Sigmoid colon (tissue), 7 donors: Measurements from ENCODE around the gene INPP5D. TPM values are rescaled to one million over a fixed set of nuclear protein-coding genes. Genes with fewer than 3 reads are reported as not detected.

Source experiments
- DNase-seq: peaks from one replicate; pipeline ENCODE4 v3.0.0-alpha.2; 2019
- H3K27ac ChIP-seq, 4 donors: fragments of 200-600 bp; sonication (generic); one replicate each; pipeline ENCODE4 v1.5.1; 2016 to 2019; ENCODE audit warnings: mild to moderate bottlenecking in 1 of 4
- H3K27me3 ChIP-seq, 3 donors: fragments of 200-600 bp; sonication (generic); one replicate each; pipeline ENCODE4 v1.5.1; 2019; ENCODE audit warnings: mild to moderate bottlenecking in 1 of 3
- H3K36me3 ChIP-seq, 4 donors: fragments of 200-600 bp; sonication (generic); one replicate each; pipeline ENCODE4 v1.5.1; 2016 to 2019
- H3K4me1 ChIP-seq, 4 donors: fragments of 200-600 bp; sonication (generic); one replicate each; pipeline ENCODE4 v1.5.1; 2017 to 2019
- H3K4me3 ChIP-seq, 4 donors: fragments of 200-600 bp; sonication (generic); one replicate each; pipeline ENCODE4 v1.5.1; 2017 to 2019; ENCODE audit warnings: mild to moderate bottlenecking in 2 of 4, moderate library complexity in 1 of 4
- H3K9me3 ChIP-seq, 4 donors: fragments of 200-600 bp in 3 of 4; sonication (generic) in 3 of 4; one replicate each; pipeline versions ENCODE4 v1.5.1 to v1.6.1; 2013 to 2019
- EP300 ChIP-seq, 4 donors: sonication (generic); formaldehyde crosslinking; IDR thresholded peaks; one replicate each; pipeline ENCODE4 v1.6.1; 2017; ENCODE audit warnings: antibody characterized with exemption in 4 of 4
- POLR2A ChIP-seq, 2 donors: fragments of 450-650 bp; IDR thresholded peaks; one replicate each; pipeline ENCODE4 v1.6.1; 2016; ENCODE audit warnings: antibody characterized with exemption in 2 of 2, mild to moderate bottlenecking in 2 of 2, moderate library complexity in 2 of 2
- POLR2AphosphoS5 ChIP-seq, 4 donors: sonication (generic); formaldehyde crosslinking; IDR thresholded peaks; one replicate each; pipeline ENCODE4 v1.6.1; 2017; ENCODE audit warnings: antibody characterized with exemption in 4 of 4
- whole genome bisulfite sequencing, 2 donors: extraction: QIAGEN DNeasy Blood & Tissue Kit; methylation state at CpG; one replicate each; pipeline ENCODE4 v1.1.7; 2013; 5-methylcytosine and 5-hydroxymethylcytosine counted together
- intact Hi-C: fragments of 100-400 bp; cut with DNase I; formaldehyde crosslinking; loops from one replicate; pipeline ENCODE4 v1.15.1; 2023
- polyA plus RNA-seq, 3 donors: library from polyadenylated mRNA; stranded (reverse); fragments of 200-250 nt; gene quantifications; one replicate each; pipeline ENCODE4 v1.2.3, GENCODE V29; 2013
- total RNA-seq, 4 donors: library from RNA; depleted of rRNA; stranded (reverse); fragments of >200 nt; gene quantifications; one replicate each; pipeline ENCODE4 v1.1.0, GENCODE V29; 2016
- TF ChIP-seq, protein P1 (sequence below), 4 experiments: fragments of 450-650 bp in 3 of 4; fragments of 200-600 bp in 1 of 4; IDR thresholded peaks; one replicate each; pipeline ENCODE4 v1.5.1; 2016 to 2019; ENCODE audit warnings: antibody characterized with exemption in 4 of 4, mild to moderate bottlenecking in 3 of 4, moderate library complexity in 2 of 4
- donor health status: healthy with polysubstance abuse.
- donor health status: Bipolar disorder and iron deficiency.
- donor health status: healthy.

Gene INPP5D
- total and polyA plus RNA-seq, 7 donors, result 4.2 to 44.8 (median 8.7) TPM

DNA sequence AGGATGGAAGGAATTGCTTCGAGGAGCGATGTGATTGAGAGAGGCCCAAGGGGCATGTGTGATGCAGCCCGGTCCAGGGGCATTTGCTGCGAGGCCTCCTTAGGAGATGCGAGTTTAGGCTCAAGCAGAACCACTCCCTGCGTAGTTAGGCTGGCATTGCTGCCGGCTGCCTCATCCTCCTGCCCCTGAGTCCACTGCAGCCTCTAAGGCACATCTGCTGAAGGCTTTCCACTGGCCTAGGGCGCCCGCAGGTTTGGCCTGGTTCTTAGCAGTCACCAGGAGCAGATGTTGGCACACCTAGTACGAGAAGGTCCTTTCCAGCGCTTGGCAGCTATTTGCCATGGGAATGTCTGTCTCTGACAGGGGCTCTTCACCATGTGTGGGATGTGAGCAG is 20.7 kb downstream of the INPP5D start:
- 85 to 91% methylated on average over 11 of the region's 11 CpGs for WGBS, 2 donors
- Histone ChIP-seq H3K27me3 (no peaks in the 10 kb centered on the region), H3K27ac (peak overlapping the region in 1 of 4 donors; percentile 67), H3K36me3 (no peaks in the 10 kb centered on the region), H3K9me3 (no peaks in the 10 kb centered on the region), H3K4me1 (no peaks in the 10 kb centered on the region), H3K4me3 (no peak overlapping the region)
- TF ChIP-seq POLR2AphosphoS5 (IDR thresholded peaks at IDR 0.05), result no peak
- TF ChIP-seq, protein P1, sequence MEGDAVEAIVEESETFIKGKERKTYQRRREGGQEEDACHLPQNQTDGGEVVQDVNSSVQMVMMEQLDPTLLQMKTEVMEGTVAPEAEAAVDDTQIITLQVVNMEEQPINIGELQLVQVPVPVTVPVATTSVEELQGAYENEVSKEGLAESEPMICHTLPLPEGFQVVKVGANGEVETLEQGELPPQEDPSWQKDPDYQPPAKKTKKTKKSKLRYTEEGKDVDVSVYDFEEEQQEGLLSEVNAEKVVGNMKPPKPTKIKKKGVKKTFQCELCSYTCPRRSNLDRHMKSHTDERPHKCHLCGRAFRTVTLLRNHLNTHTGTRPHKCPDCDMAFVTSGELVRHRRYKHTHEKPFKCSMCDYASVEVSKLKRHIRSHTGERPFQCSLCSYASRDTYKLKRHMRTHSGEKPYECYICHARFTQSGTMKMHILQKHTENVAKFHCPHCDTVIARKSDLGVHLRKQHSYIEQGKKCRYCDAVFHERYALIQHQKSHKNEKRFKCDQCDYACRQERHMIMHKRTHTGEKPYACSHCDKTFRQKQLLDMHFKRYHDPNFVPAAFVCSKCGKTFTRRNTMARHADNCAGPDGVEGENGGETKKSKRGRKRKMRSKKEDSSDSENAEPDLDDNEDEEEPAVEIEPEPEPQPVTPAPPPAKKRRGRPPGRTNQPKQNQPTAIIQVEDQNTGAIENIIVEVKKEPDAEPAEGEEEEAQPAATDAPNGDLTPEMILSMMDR (IDR thresholded peaks at IDR 0.05), result no peak
- no peak for TF ChIP-seq POLR2A (IDR thresholded peaks at IDR 0.05)
- TF ChIP-seq EP300 (IDR thresholded peaks at IDR 0.05), result no peak
- intact Hi-C loops, result no loop called here
- DNase-seq, result no peak

DNA sequence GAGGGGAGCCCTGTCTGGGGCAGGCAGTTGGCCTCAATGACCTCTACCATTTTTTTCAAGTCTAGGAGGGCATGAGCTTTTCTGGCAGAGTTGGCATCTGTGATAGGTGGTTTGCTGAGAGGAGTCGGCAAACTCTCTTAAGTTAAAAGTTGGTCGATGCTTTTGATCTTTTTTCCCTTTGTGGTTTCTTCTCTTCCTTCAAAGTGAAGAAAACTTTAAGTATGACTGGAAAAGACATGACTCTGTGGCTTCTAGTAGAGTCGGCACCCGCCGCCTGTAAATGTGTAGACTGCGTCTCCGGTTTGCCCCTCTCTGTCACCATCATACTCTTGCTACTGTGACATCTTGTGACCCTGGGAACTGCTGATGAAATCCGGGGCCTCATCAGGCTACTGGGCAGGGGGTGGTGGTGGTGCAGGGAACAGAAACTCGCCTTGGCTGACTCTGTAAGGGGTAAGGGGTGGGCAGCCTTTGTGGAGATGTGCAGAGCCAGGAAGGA is 21.1 kb downstream of the INPP5D start:
- H3K36me3 ChIP-seq, result no peaks in the 10 kb centered on the region
- no peak for DNase-seq
- peak overlapping the region in 1 of 4 donors; percentile 67 for H3K27ac ChIP-seq
- no peaks in the 10 kb centered on the region for H3K4me1 ChIP-seq
- H3K27me3 ChIP-seq, result no peaks in the 10 kb centered on the region
- H3K4me3 ChIP-seq, result no peak overlapping the region
- TF ChIP-seq POLR2A (IDR thresholded peaks at IDR 0.05), result no peak
- TF ChIP-seq, protein P1 (IDR thresholded peaks at IDR 0.05), result no peak
- no peak for TF ChIP-seq EP300 (IDR thresholded peaks at IDR 0.05)
- no peak for TF ChIP-seq POLR2AphosphoS5 (IDR thresholded peaks at IDR 0.05)
- H3K9me3 ChIP-seq, result no peaks in the 10 kb centered on the region
- intact Hi-C loops, result no loop called here
- WGBS, 2 donors, result 50 to 78% methylated on average over 9 of the region's 9 CpGs

DNA sequence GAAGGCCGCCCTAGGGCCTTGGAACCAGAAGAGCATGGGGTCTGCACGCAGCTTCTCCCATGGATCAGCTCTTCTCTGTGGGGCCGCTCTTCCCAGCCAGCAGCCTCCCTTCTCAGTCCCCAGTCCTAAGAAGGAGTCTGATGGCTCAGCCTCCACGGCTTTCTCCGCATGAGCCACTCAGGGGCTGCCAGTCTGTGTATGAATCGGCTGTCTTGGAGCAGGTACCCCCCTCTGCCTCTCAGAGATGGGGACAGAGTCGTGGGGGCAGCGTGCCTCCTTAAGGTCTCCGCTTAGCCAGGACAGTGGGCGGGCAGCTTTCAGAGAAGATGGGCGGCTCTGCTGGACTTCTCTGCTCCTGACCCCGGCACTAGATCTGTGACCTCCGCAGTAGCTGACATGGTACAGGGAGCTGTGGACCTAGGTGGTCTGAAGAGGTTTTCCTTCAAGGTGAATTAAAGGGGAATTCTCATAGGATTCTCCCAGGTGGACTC is 21.6 kb downstream of the INPP5D start:
- H3K4me3 ChIP-seq, result no peak overlapping the region
- DNase-seq, result no peak
- no peaks in the 10 kb centered on the region for H3K4me1 ChIP-seq
- no peaks in the 10 kb centered on the region for H3K9me3 ChIP-seq
- H3K27ac ChIP-seq, result peak overlapping the region in 2 of 4 donors; percentile 67 to 68
- no peak for TF ChIP-seq EP300 (IDR thresholded peaks at IDR 0.05)
- TF ChIP-seq POLR2A (IDR thresholded peaks at IDR 0.05), result no peak
- TF ChIP-seq, protein P1 (IDR thresholded peaks at IDR 0.05), result no peak
- no peak for TF ChIP-seq POLR2AphosphoS5 (IDR thresholded peaks at IDR 0.05)
- WGBS, 2 donors, result 84 to 91% methylated on average over 13 of the region's 13 CpGs
- intact Hi-C loops, result no loop called here
- H3K27me3 ChIP-seq, result no peaks in the 10 kb centered on the region
- no peaks in the 10 kb centered on the region for H3K36me3 ChIP-seq

DNA sequence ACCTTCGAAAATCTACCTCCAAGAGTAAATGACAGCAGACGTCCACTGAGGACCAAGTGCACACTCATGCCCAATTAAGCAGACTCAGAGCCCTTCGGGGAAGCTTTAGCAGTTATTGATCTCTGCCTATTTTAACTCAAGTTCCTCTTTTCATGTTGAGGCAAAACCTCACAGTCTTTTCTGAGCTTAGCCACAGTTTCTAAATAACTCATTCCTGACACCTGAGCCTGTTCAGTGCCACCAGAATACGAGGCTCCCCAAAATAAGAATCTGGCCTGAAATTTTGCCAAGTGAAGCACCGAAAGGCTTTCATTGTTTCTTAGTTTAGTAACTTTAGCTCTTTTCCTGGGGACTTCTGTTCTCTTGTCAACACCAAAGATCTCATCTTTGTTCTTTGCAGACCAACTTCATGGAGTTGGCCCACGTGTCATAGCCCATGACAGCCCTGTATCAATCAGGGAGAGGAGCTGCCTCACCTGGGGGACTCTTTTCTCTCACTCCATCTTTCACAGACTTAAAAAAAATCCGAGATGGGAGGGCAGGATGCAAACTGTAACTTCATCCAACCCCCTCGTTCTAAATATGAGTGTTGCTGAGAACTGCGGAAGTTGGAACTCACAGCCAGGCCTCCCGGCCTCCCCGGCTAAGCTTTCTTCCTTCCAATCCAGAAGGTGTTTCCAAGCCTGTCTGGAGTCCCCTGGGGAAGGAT is 22.2 kb downstream of the INPP5D start:
- H3K4me1 ChIP-seq, result no peaks in the 10 kb centered on the region
- no peaks in the 10 kb centered on the region for H3K36me3 ChIP-seq
- no peak overlapping the region for H3K4me3 ChIP-seq
- TF ChIP-seq EP300 (IDR thresholded peaks at IDR 0.05) (no peak), POLR2A (IDR thresholded peaks at IDR 0.05) (no peak), POLR2AphosphoS5 (IDR thresholded peaks at IDR 0.05) (no peak)
- TF ChIP-seq, protein P1 (IDR thresholded peaks at IDR 0.05), result no peak
- no peaks in the 10 kb centered on the region for H3K9me3 ChIP-seq
- intact Hi-C loops, result no loop called here
- H3K27ac ChIP-seq, result peak overlapping the region; percentile 45 to 68 (median 66)
- 59 to 74% methylated on average over 11 of the region's 11 CpGs for WGBS, 2 donors
- H3K27me3 ChIP-seq, result no peaks in the 10 kb centered on the region
- no peak for DNase-seq
